Measurements from ENCODE around the gene LRFN2.

LRFN2 gene

GRCh38 chr6:40587240-40588069, at the start of gene LRFN2:
TSS of gene LRFN2 (minus strand) at chr6:40587364.
- DNase-seq, result peak; percentile 70

GRCh38 chr6:40634429-40634828, 47.3 kb upstream of the LRFN2 start:
- peak; percentile 86 for DNase-seq

GRCh38 chr6:40631744-40632143, 44.6 kb upstream of the LRFN2 start:
- DNase-seq, result peak; percentile 68

GRCh38 chr6:40630488-40630887, 43.3 kb upstream of the LRFN2 start:
- DNase-seq, result no peak

GRCh38 chr6:40630051-40630450, 42.9 kb upstream of the LRFN2 start:
- DNase-seq, result no peak

- no peak for DNase-seq
Measured at GRCh38 chr6:40629463-40629862, 42.3 kb upstream of the LRFN2 start.

GRCh38 chr6:40627316-40627715, 40.2 kb upstream of the LRFN2 start:
- DNase-seq, result no peak

- no peak for DNase-seq
Measured at GRCh38 chr6:40626886-40627285, 39.7 kb upstream of the LRFN2 start.

- DNase-seq, result no peak
Measured at GRCh38 chr6:40623932-40624331, 36.8 kb upstream of the LRFN2 start.

- no peak for DNase-seq
Measured at GRCh38 chr6:40623178-40623577, 36.0 kb upstream of the LRFN2 start.

- DNase-seq, result peak; percentile 54
Measured at GRCh38 chr6:40620574-40621240, 33.5 kb upstream of the LRFN2 start.

- DNase-seq, result no peak
Measured at GRCh38 chr6:40614671-40615070, 27.5 kb upstream of the LRFN2 start.

GRCh38 chr6:40611912-40612311, 24.7 kb upstream of the LRFN2 start:
- no peak for DNase-seq

GRCh38 chr6:40611434-40611833, 24.3 kb upstream of the LRFN2 start:
- no peak for DNase-seq

- no peak for DNase-seq
Measured at GRCh38 chr6:40610229-40610628, 23.1 kb upstream of the LRFN2 start.

- DNase-seq, result no peak
Measured at GRCh38 chr6:40606981-40607380, 19.8 kb upstream of the LRFN2 start.

GRCh38 chr6:40606526-40606925, 19.4 kb upstream of the LRFN2 start:
- DNase-seq, result no peak

GRCh38 chr6:40604082-40604481, 16.9 kb upstream of the LRFN2 start:
- DNase-seq, result no peak

- DNase-seq, result no peak
Measured at GRCh38 chr6:40599555-40599954, 12.4 kb upstream of the LRFN2 start.

- no peak for DNase-seq
Measured at GRCh38 chr6:40598516-40598915, 11.4 kb upstream of the LRFN2 start.

- DNase-seq, result no peak
Measured at GRCh38 chr6:40597301-40597700, 10.1 kb upstream of the LRFN2 start.

- DNase-seq, result peak; percentile 74
Measured at GRCh38 chr6:40588480-40588879, 1.3 kb upstream of the LRFN2 start.

GRCh38 chr6:40588070-40588384, 863 bp upstream of the LRFN2 start:
- DNase-seq, result no peak

- DNase-seq, result no peak
Measured at GRCh38 chr6:40586369-40587201, 579 bp downstream of the LRFN2 start.
